ENCODE data around the gene B9D1. TPM values are rescaled to one million over a fixed set of nuclear protein-coding genes. Genes with fewer than 3 reads are reported as not detected.

The B9D1 gene
- total and polyA plus RNA-seq, 2 experiments from 2014 or later, result 35.2 to 63.5 TPM

DNA sequence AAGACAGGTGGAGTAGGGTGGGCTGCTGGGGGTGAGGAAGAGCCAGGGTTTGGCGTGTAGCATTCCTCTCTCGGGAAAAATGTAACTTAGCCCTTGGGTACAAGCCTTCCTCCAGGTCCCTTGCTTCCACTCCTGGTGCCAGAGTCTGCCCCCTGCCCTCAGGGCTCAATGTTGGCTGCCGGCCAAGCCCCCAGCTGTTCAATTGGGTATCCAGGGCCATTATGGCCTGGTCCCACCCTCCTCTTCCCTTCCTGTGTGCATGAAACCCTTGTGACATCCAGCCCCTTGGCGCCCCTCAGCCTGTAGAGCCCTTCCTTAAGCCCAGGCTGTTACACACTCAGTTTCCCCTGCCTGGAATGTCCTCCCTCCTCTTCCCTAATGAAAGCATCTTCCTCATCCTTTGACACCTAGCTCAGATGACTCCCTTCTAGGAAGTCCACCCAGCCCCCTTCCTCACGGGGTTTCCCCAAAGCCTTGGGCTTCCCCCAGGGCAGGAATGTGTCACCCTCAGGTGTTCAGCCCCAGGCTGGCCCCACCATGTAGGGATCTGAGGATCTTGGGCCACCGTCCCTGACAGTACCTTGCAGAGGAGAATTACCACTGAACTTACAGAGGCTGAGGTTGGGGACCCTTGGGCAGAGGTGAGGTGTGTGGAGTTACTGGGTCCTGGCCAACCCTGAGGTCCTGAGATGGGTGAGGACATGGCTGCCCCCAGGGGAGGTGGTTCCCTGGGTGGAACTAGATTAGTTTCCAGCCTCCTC is 30.0 kb downstream of the B9D1 start:
- H3K9me3 Mint-ChIP-seq, result no peaks in the 10 kb centered on the region
- H3K4me1 ChIP-seq (ENCODE audit: insufficient read depth), result no peaks in the 10 kb centered on the region; the same call in 1 of the 2 replicates
- H3K4me3 ChIP-seq, result no peak overlapping the region
- H3K36me3 ChIP-seq (ENCODE audit: insufficient read depth), result no peaks in the 10 kb centered on the region
- H3K27ac Mint-ChIP-seq, result no peak overlapping the region
- H3K27me3 ChIP-seq (ENCODE audit: insufficient read depth), result no peaks in the 10 kb centered on the region
- peaks cover 22% of the 10 kb centered on the region for H3K4me1 Mint-ChIP-seq
- H3K36me3 Mint-ChIP-seq (ENCODE audit: low read depth), result no peaks in the 10 kb centered on the region; the same call in 2 of the 3 replicates
- ATAC-seq, result no peak
- no peak overlapping the region for H3K4me3 Mint-ChIP-seq
- peaks cover 18% of the 10 kb centered on the region for H3K27me3 Mint-ChIP-seq (ENCODE audit: insufficient read depth, low read depth, poor library complexity)
- H2AFZ ChIP-seq, result no peak overlapping the region
- TF ChIP-seq ZNF114 (CRISPR knock-in tag; IDR thresholded peaks at IDR 0.05) (no peak), ZNF331 (CRISPR knock-in tag; IDR thresholded peaks at IDR 0.05; ENCODE audit: low read depth) (no peak), EZH2phosphoT487 (IDR thresholded peaks at IDR 0.05; ENCODE audit: unreplicated experiment) (no peak), POLR2AphosphoS5 (IDR thresholded peaks at IDR 0.05; ENCODE audit: low read depth) (no peak), JUNB (IDR thresholded peaks at IDR 0.05; ENCODE audit: unreplicated experiment) (no peak), CREB1 (CRISPR knock-in tag; IDR thresholded peaks at IDR 0.05; ENCODE audit: low read depth) (no peak), STAT1 (IDR thresholded peaks at IDR 0.05; ENCODE audit: unreplicated experiment) (no peak)
- TF ChIP-seq, protein P1, sequence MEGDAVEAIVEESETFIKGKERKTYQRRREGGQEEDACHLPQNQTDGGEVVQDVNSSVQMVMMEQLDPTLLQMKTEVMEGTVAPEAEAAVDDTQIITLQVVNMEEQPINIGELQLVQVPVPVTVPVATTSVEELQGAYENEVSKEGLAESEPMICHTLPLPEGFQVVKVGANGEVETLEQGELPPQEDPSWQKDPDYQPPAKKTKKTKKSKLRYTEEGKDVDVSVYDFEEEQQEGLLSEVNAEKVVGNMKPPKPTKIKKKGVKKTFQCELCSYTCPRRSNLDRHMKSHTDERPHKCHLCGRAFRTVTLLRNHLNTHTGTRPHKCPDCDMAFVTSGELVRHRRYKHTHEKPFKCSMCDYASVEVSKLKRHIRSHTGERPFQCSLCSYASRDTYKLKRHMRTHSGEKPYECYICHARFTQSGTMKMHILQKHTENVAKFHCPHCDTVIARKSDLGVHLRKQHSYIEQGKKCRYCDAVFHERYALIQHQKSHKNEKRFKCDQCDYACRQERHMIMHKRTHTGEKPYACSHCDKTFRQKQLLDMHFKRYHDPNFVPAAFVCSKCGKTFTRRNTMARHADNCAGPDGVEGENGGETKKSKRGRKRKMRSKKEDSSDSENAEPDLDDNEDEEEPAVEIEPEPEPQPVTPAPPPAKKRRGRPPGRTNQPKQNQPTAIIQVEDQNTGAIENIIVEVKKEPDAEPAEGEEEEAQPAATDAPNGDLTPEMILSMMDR (conservative IDR thresholded peaks at IDR 0.05; ENCODE audit: low read depth in 2 of 2), result no peak
- TF ChIP-seq, protein P2, sequence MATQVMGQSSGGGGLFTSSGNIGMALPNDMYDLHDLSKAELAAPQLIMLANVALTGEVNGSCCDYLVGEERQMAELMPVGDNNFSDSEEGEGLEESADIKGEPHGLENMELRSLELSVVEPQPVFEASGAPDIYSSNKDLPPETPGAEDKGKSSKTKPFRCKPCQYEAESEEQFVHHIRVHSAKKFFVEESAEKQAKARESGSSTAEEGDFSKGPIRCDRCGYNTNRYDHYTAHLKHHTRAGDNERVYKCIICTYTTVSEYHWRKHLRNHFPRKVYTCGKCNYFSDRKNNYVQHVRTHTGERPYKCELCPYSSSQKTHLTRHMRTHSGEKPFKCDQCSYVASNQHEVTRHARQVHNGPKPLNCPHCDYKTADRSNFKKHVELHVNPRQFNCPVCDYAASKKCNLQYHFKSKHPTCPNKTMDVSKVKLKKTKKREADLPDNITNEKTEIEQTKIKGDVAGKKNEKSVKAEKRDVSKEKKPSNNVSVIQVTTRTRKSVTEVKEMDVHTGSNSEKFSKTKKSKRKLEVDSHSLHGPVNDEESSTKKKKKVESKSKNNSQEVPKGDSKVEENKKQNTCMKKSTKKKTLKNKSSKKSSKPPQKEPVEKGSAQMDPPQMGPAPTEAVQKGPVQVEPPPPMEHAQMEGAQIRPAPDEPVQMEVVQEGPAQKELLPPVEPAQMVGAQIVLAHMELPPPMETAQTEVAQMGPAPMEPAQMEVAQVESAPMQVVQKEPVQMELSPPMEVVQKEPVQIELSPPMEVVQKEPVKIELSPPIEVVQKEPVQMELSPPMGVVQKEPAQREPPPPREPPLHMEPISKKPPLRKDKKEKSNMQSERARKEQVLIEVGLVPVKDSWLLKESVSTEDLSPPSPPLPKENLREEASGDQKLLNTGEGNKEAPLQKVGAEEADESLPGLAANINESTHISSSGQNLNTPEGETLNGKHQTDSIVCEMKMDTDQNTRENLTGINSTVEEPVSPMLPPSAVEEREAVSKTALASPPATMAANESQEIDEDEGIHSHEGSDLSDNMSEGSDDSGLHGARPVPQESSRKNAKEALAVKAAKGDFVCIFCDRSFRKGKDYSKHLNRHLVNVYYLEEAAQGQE (IDR thresholded peaks at IDR 0.05; ENCODE audit: unreplicated experiment), result no peak
- TF ChIP-seq, protein P3, sequence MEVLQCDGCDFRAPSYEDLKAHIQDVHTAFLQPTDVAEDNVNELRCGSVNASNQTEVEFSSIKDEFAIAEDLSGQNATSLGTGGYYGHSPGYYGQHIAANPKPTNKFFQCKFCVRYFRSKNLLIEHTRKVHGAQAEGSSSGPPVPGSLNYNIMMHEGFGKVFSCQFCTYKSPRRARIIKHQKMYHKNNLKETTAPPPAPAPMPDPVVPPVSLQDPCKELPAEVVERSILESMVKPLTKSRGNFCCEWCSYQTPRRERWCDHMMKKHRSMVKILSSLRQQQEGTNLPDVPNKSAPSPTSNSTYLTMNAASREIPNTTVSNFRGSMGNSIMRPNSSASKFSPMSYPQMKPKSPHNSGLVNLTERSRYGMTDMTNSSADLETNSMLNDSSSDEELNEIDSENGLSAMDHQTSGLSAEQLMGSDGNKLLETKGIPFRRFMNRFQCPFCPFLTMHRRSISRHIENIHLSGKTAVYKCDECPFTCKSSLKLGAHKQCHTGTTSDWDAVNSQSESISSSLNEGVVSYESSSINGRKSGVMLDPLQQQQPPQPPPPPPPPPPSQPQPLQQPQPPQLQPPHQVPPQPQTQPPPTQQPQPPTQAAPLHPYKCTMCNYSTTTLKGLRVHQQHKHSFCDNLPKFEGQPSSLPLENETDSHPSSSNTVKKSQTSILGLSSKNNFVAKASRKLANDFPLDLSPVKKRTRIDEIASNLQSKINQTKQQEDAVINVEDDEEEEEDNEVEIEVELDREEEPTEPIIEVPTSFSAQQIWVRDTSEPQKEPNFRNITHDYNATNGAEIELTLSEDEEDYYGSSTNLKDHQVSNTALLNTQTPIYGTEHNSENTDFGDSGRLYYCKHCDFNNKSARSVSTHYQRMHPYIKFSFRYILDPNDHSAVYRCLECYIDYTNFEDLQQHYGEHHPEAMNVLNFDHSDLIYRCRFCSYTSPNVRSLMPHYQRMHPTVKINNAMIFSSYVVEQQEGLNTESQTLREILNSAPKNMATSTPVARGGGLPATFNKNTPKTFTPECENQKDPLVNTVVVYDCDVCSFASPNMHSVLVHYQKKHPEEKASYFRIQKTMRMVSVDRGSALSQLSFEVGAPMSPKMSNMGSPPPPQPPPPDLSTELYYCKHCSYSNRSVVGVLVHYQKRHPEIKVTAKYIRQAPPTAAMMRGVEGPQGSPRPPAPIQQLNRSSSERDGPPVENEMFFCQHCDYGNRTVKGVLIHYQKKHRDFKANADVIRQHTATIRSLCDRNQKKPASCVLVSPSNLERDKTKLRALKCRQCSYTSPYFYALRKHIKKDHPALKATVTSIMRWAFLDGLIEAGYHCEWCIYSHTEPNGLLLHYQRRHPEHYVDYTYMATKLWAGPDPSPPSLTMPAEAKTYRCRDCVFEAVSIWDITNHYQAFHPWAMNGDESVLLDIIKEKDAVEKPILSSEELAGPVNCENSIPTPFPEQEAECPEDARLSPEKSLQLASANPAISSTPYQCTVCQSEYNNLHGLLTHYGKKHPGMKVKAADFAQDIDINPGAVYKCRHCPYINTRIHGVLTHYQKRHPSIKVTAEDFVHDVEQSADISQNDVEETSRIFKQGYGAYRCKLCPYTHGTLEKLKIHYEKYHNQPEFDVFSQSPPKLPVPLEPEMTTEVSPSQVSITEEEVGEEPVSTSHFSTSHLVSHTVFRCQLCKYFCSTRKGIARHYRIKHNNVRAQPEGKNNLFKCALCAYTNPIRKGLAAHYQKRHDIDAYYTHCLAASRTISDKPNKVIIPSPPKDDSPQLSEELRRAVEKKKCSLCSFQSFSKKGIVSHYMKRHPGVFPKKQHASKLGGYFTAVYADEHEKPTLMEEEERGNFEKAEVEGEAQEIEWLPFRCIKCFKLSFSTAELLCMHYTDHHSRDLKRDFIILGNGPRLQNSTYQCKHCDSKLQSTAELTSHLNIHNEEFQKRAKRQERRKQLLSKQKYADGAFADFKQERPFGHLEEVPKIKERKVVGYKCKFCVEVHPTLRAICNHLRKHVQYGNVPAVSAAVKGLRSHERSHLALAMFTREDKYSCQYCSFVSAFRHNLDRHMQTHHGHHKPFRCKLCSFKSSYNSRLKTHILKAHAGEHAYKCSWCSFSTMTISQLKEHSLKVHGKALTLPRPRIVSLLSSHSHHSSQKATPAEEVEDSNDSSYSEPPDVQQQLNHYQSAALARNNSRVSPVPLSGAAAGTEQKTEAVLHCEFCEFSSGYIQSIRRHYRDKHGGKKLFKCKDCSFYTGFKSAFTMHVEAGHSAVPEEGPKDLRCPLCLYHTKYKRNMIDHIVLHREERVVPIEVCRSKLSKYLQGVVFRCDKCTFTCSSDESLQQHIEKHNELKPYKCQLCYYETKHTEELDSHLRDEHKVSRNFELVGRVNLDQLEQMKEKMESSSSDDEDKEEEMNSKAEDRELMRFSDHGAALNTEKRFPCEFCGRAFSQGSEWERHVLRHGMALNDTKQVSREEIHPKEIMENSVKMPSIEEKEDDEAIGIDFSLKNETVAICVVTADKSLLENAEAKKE (CRISPR knock-in tag; IDR thresholded peaks at IDR 0.05), result no peak
- TF ChIP-seq, protein P4, sequence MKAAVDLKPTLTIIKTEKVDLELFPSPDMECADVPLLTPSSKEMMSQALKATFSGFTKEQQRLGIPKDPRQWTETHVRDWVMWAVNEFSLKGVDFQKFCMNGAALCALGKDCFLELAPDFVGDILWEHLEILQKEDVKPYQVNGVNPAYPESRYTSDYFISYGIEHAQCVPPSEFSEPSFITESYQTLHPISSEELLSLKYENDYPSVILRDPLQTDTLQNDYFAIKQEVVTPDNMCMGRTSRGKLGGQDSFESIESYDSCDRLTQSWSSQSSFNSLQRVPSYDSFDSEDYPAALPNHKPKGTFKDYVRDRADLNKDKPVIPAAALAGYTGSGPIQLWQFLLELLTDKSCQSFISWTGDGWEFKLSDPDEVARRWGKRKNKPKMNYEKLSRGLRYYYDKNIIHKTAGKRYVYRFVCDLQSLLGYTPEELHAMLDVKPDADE (IDR thresholded peaks at IDR 0.05), result no peak
- H3F3A ChIP-seq (replicated peaks; ENCODE audit: low read depth), result no peaks in the 10 kb centered on the region; the same call in 1 of the 2 replicates
- no peak for DNase-seq (ENCODE audit: low spot score)
- H3K9me2 ChIP-seq (ENCODE audit: insufficient read depth), result no peaks in the 10 kb centered on the region
- H3K79me2 ChIP-seq (replicated peaks; ENCODE audit: insufficient read depth), result no peaks in the 10 kb centered on the region
- no peaks in the 10 kb centered on the region; the same call in 1 of the 2 replicates for H4K20me1 ChIP-seq (replicated peaks; ENCODE audit: insufficient read depth)
- H3K27ac ChIP-seq (ENCODE audit: low read depth), result no peak overlapping the region
- no peak overlapping the region for H3K4me2 ChIP-seq
